Activated gamma-delta T cell treated with Interleukin-2 at 50 U/mL for 16 hours (primary cell): ENCODE measurements around the gene FRRS1.
"Not testable (repeated sequence)": the region's sequence is repeated elsewhere in the genome, so short reads cannot be mapped to it uniquely, and the experiment has no call there.

ENCODE experiments used
- DNase-seq: peaks from one replicate; pipeline ENCODE4 v3.0.0-alpha.2; 2020

FRRS1 gene

DNA sequence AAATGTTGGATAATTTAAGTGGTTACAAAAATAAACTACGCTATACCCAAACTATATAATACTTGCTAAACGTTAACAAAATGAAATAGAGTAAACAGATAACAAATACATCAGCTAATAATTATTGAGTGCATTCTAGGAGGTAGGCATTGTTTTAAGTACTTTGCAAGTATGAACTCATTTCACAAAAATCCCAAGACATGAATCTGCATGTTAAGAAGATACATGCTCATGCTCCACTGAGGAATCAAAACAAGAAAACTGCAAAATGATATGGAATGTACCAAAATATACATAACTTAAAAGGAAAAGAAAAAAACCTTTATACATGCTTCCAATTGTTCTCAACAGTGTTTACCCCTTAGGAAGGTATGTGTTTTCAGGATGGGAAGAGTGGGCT lies 2.5 kb downstream of the FRRS1 start:
- DNase-seq, result no peak

DNA sequence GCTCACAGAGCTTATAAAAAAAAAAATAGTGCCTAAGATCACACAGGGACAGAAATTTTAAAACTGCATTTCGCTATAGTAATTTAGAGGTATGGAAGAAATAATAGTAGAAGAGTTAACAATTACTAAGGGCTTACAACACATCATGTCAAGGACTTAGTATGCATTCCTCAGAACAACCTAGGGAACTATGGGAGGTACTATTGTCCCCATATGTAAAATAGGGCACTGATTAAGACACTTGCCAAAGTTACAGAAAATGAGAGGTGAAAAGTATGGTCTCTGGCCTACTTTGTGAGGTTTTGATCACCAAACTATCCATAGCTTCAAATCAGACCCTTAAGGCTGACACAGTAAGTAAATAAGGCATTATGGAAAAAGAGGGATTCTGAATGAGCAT lies 4.7 kb downstream of the FRRS1 start:
- DNase-seq, result no peak

DNA sequence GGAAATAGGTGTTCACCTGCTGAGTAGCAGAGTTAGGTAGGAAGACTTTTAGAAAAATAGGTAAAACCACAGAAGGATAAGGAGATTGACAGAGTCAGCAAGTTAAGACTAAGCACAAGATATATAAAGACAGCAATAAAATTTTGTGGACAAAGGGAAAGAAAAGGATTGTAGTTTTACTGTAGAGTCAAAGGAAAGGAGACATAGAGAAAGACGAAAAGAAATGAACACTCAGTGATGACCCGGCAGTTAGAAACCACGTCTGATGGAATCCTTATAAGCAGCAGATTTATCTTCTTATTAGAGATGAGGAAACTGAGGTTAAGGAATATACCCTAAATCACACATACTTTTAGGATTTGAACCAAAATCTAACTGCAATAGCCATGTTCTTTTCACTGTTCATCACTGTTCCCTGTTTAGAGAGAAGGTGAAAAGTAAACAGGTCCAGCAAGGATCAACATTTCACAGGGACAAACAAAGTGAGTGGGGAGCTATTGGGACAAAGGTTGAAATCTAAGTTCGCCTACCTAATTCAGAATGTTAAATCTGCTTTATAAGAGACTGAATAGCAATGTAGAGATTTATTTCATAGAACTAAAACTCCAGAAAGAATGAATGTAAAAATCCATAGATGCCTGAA lies 6.8 kb downstream of the FRRS1 start:
- DNase-seq, result no peak

DNA sequence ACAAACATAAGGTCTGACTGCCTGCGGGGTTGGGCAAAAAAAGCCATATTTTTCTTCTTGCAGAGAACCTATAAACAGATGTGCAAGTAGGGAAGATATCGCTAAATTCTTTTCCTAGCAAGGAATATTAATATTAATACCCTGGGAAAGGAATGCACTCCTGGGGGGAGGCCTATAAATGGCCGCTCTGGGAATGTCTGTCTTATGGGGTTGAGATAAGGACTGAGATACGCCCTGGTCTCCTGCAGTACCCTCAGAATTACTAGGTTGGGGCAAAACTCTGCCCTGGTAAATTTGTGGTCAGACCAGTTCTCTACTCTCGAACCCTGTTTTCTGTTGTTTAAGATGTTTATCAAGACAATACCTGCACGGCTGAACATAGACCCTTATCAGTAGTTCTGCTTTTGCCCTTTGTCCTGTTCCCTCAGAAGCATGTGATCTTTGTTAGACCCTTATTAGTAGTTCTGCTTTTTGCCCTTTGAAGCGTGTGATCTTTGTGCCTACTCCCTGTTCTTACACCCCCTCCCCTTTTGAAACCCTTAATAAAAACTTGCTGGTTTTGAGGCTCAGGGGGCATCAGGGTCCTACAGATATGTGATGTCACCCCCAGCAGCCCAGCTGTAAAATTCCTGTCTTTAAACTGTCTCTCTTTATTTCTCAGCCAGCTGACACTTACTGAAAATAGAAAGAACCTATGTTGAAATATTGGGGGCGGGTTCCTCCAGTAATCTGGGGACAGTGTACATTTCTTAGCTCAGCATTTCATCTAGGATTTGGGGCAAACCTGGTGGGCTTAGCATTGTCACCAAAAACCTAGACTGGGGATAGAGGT lies 7.5 kb downstream of the FRRS1 start:
- not testable (repeated sequence) for DNase-seq

DNA sequence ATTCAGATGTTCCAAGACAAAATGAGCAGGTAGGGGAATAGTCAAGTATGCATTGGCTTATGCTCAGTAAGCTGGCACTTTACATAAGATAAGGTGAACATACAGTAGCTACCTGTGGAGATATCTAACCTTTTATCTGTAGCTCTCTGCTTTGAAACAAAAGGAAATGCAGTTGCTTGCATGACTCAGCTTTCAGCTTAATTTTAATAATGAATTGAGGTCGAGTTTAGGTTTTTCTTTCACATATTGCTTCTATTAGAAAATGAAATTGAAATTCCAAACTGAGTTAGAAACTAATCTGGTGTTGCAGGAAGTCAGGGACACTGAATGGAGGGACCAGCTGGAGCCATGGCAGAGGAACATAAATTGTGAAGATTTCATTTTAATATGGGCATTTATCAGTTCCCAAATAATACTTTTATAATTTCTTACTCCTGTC lies 8.3 kb downstream of the FRRS1 start:
- DNase-seq, result no peak

DNA sequence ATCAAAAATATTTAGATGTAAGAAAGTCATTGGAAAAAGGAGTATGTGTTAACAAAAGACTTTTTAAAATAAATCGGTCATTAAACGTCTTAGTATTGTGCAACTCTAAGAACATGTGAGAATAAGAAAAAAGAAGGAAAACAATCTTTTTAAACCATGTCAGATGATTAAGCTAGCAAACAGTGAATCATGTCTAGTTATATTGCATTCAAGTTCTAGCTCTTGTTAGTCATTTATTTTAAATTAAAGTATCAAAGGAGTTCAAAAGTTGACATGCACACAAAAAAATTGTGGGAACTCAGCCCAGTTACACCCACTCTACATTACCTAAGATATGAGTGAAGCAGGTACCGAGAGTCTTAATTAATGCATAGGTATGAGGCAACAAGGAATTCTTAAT lies 9.8 kb downstream of the FRRS1 start:
- DNase-seq, result no peak

DNA sequence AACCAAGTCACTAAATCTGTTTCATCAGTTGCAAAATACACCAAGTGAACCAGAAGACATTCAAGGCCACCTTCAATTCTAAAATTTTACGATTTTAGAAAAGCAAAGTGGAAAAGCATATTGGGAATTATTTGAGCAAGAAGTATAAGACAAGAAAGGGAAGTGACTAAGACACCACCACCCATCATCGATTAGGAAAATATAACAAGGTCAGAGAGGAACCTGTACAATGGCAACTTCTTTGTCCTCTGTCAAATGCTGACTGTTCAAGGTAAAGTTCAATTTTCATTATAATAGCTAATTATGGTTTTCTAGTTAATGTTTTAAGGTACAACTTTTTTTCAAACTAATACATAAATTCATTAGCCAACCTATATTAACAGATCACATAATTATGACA lies 10.8 kb downstream of the FRRS1 start:
- no peak for DNase-seq

DNA sequence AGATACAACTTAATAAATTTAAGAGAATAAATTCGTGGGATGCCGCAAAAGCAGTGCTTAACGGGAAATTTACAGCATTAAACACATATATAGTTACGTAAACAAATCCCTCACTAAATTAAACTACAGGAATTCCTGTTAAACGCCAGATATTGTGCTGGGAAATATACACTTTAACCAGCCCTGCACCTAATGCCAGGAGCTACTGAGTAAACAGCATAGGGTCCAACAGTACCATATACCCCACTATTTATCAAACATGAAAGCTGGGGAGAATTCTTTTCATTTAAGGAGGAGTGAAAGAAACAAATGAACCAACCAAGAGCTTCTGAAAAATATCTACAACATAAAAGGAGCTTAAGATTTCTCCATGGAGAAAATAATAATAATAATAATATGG lies 11.7 kb downstream of the FRRS1 start:
- no peak for DNase-seq

DNA sequence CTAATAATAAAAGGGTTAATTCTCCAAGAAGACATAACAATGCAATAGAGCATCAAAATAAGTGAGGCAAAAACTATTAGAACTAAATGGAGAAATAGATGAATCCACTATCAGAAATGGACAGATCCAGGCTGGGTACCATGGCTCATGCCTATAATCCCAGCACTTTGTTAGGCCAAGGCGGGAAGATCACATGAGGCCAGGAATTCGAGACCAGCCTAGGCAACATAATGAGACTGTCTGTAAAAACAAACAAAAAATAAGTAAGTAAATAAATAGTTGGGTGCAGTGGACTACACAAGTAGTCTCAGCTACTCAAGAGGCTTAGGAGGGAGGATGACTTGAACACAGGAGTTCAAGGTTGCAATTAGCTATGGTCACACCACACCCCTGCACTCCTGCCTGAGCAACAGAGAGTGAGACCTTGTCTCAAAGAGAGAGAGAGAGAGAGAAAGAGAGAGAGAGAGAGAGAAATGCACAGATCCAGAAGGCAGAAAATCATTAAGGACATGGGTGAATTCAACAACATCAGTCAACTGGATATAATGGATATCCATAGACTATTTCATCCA lies 12.3 kb downstream of the FRRS1 start:
- no peak for DNase-seq

DNA sequence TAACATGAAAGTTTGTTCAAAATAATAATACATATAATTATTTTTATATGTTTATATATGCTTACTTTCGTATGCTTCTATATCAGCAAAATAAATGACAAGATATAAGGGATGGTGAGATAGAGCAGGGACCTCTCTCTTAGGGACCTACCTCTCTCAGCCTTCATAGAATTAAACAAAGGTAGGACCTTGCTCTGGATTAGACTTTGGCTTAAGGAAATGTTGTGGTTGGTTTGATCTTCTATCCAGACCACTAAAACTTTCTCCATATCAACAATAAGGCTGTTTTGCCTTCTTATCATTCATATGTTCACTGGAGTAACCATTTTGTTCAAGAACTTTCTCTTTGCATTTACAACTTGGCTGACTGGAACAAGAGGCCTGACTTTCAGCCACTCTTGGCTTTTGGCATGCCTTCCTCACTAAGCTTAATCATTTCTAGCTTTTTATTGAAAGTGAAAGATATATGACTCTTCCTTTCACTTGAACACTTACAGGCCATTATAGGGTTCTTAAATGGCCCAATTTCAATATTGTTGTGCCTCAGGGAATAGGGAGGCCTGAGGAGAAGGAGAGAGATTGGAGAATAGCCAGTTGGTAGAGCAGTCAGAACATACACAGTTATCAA lies 14.4 kb downstream of the FRRS1 start:
- DNase-seq, result no peak

DNA sequence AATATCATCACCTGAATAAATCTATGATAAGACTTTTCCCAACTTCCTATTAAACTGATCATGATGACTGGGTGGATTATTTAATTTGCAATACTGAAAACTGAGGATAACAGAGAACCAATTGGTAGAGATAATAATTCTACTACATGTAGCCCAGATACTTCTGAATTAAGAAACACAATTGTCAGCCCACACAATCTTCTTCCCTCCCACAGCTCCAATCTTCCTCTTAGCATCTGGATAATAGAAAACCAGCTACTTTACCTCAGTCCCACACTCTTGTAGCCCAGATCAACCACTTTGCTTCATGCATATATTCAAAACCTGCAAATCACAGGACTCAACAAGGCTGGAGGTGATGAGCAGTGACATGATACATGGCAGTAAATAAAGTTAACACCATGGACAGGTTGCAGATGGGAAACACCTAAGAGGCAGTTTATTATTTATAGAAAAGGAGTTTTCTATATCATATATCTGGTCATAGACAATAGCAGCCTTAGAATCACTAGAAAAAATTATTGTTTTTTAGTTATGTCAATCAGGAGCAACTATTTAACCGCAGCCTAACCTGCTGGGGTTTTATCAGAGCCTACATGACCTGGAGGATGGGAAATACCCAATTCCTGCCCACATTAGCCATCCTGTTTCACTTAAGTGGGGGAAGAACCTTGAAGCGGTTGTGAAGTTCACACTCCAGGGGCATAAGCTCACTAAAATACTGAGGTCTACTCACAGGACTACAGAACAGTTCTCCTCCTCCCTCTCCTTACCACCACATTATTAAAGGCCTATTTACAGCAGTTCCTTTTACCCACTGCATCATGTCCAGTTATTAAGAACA lies 16.7 kb downstream of the FRRS1 start:
- DNase-seq, result no peak

DNA sequence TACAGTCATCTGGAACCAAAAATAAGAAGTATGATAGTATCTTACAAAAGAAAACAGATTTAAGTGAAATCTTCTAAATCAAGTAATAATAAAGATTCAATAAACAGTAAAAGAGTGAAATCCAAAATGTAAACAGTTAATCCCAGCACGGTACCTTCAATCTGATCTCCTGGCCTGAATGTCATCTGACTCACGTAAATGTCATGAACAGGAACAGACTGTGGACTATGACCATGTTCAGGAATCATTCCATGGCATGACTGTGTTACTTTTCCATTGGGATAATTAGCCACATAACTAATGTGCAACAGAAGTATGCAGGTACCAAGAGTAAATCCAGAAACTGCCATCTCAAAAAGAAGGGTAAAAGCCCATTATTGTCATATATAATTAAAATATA lies 18.0 kb downstream of the FRRS1 start:
- no peak for DNase-seq

DNA sequence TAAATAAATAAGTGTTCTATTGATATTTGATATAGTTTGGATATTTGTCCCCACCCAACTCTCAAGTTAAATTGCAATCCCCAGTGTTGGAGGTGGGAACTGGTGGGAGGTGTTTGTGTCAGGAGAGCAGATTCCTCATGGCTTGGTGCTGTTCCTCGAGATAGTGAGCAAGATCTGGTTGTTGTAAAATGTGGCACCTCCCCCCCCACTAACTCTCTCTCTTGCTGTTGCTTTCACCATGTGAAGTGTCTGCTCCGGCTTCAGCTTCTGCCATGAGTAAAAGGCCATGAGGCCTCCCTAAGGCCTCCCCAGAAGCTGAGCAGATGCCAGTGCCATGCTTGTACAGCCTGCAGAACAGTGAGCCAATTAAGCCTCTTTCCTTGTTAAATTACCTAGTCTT lies 20.8 kb downstream of the FRRS1 start:
- DNase-seq, result no peak

DNA sequence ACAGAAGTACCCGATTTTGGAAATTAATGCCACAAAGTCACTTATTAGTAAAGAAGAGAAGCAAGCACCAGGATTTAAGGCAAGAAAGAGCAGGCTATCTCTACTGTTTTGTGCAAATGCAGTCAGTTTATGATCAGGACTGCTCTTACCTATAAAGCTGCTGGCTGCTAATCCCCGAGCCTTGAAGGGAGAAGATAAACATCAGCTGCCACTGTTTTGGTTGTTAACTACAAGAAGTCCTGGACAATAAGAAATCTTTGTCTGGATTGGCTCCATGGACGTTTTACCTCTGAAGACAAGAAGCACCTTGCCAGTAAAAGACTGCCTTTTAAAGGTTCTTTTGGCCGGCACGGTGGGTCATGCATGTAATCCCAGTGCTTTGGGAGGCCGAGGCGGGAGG lies 21.4 kb downstream of the FRRS1 start:
- no peak for DNase-seq

DNA sequence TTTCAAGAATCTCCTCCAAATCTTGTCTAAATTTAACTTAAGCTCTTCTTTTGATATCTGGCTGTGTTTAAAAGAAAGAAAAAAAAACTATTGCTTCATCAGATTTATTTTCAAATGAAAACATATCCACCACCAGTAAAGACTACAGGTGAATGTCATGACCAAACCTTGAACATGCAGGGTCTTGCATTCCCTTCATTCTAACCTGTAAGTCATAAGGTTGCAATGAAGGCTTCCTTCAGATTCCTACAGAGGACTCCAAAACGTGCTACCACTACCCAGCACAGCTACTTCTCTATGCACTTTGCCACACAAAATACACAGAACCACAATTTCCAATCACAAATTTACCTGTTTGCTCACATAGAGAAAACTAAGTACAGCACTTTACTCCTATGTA lies 26.3 kb downstream of the FRRS1 start:
- no peak for DNase-seq

DNA sequence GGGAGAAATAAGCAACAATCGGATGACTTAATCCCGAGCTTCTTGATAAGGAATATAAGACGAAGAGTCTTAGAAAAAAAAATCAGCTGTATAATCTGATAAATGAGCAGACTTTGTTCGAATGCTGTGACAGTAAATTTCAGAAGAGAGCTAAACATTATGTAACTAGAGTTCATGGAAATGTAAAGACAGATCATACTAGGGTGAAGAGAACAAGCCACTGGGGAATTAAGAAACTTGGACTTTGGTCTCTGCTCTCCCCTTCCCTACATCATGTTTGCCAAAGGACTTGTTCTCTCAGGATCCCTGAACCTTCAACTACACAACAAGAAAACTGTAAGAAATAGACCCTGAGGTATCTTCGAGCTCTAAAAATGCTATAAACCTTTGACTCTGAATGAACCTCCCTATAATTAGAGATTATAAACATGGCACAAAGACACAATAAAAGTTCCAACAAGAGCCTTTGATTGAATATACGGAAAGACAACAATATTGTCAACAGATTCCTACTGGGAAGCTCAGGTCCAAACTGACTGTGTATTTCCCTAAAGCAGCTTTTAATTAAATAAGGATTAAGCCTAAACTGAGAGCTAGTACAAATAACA lies 27.5 kb downstream of the FRRS1 start:
- no peak for DNase-seq

DNA sequence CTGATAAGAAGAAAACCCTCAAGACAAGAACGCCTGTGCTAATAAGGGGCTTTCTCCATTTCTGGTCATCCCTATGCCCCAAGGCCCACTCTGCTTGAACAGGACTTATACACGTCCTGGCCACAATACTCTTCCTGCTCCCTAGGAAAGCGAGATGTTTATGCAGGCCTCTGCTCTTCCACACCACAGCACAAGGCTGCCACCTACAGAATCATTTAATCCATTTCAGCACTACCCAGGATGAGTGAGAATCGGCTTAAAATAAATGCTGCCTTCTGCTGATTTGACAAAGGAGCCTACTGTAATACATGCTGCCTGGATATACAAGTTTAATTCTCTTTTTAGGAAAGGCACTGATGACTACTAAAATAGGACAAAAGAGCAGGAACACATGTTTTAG lies 29.4 kb downstream of the FRRS1 start:
- DNase-seq, result no peak

DNA sequence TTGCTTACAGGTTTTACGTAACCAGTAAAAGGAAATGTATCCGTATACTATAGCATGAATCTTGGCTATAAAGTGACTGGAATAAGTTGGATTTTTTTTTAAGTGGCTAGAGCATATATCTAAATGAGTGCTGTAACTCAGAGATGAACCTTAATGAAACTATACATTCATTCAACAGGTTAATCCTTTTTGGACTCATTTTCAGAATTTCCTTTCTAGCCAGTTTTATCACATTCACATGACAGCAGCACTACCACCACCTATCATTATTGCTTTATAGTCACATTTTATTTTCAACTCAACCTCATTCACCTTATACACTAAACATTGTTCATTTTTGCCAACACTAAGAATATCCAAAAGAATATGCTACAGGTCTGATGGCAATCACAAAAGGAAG lies 30.6 kb downstream of the FRRS1 start:
- no peak for DNase-seq

DNA sequence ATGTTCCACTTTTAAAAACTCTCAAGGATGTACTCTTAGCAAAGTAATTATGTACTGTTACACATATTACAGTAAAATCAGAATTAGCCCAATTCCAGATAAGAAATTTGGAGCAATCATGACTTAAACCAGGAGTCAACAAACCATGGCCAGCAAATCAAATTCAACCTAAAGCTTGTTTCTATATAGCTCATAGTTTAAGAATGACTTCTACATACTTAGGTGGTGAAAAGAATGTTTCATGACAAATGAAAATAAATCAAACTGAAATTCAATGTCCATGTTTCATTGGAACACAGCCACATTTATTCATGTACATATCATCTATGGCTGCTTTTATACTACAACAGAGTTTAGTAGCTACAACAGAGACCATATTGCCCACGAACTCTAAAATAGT lies 35.1 kb downstream of the FRRS1 start:
- no peak for DNase-seq

DNA sequence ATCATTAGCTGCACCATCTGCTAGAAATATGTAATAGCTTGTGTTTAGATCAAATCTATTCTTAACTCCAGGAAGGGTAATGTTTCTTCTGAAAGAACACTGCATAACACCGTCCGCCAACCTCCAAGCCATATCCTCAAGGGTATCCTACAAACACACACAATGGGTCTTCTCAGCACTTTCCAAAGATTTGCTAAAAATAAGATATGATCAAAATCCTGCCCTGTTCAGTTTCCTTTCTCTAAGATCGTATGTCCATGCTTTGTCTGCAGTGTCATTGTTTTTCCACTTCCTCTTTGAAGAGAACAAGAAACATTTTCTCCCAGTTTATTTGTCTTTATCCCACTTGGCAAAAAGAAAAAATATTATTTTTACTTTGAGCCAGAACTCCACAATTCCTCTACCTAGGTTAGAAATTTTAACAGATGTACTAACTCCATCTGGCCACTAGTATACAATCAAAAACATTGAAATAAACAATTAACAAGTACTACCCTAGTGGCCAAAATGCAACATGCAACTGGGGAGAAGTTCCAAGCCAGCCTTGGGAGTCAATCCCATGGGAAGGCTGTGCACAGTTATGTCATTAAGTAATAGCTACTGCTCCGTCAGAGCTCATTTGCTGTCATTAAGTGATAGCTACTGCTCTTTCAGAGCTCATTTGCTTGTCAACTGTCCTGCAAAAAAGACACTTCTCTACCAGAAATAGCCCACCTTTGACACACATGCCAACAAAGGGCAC lies 37.8 kb downstream of the FRRS1 start:
- no peak for DNase-seq

DNA sequence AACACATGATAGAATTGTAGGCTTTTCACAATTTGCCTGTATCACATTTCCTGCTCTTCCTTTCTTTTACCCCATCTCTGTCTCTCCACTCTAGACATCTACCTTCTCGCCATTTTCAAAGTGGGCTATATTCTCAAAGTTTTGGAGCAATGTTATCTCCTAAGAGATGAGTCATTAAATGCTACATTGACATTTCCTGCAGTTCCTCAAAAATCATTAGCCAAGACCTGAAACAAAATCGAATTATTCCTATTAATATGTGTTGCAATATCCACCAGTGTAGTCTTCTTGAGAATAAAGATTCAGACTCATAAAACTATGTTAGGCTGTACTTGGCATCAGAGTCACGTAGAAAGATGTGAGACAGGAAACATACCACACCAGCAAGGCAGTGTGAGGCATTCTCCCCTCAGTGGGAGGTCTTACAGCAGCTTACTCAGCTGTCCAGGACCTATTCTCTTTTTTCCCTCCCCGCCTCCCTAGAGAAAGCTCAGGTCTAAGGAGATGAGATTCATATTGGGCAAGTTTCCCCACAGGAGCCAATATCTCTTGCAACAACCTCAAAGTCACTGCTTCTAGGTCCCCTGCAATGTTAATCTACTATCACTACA lies 38.8 kb downstream of the FRRS1 start:
- DNase-seq, result no peak
